Astrocyte (in vitro differentiated cells and primary cell): Measurements from ENCODE around the gene MYO1A. TPM values are rescaled to one million over a fixed set of nuclear protein-coding genes. Genes with fewer than 3 reads are reported as not detected.

Experiments used
- total RNA-seq: library from RNA; stranded (reverse); gene quantifications from 2 replicates; pipeline ENCODE4 v1.2.1, GENCODE V29; 2021

The MYO1A gene
- total RNA-seq, 1 donor from 2014 or later, result 0.34 TPM

Other genes starting within 250 kb of the MYO1A start
- 0.17 TPM in 1 of 2 replicates, not detected in the other for gene SDR9C7, start 115.7 kb downstream of the MYO1A start, total RNA-seq
- 0.31 and 0.32 TPM in 2 replicates for gene RDH16, start 92.5 kb downstream of the MYO1A start, total RNA-seq
- gene ZBTB39, start 43.6 kb downstream of the MYO1A start, total RNA-seq, result 8.4 and 9.8 TPM in 2 replicates
- gene TAC3, start 33.6 kb downstream of the MYO1A start, total RNA-seq, result 1.3 and 2.5 TPM in 2 replicates
- gene NEMP1, start 28.7 kb upstream of the MYO1A start, total RNA-seq, result 9.4 and 10.6 TPM in 2 replicates
- gene NAB2, start 39.0 kb upstream of the MYO1A start, total RNA-seq, result 36.6 and 37.8 TPM in 2 replicates
- gene STAT6, start 61.2 kb upstream of the MYO1A start, total RNA-seq, result 33.8 and 36.2 TPM in 2 replicates
- 369 and 397 TPM in 2 replicates for gene LRP1, start 78.4 kb upstream of the MYO1A start, total RNA-seq
- gene LRP1-AS, start 97.5 kb upstream of the MYO1A start, total RNA-seq, result not detected in 2 replicates
- gene NXPH4, start 166.7 kb upstream of the MYO1A start, total RNA-seq, result 14.5 and 22.3 TPM in 2 replicates
- 197 and 217 TPM in 2 replicates for gene SHMT2, start 179.6 kb upstream of the MYO1A start, total RNA-seq
- gene STAC3, start 201.1 kb upstream of the MYO1A start, total RNA-seq, result 0.75 and 0.82 TPM in 2 replicates